Urinary bladder (tissue), 4 donors: ENCODE measurements around the gene RFNG. TPM values are rescaled to one million over a fixed set of nuclear protein-coding genes. Genes with fewer than 3 reads are reported as not detected.

Experiments
- DNase-seq: peaks from one replicate; pipeline ENCODE4 v3.0.0-alpha.2; 2015; ENCODE audit errors: extremely low spot score
- H3K27ac ChIP-seq: one replicate; pipeline ENCODE4 v1.5.1; 2013; ENCODE audit warnings: low read depth, mild to moderate bottlenecking, moderate library complexity
- H3K36me3 ChIP-seq: one replicate; pipeline ENCODE4 v1.6.1; 2013; ENCODE audit warnings: mild to moderate bottlenecking, moderate library complexity; ENCODE audit not compliant: insufficient read depth
- H3K4me1 ChIP-seq: one replicate; pipeline ENCODE4 v1.6.1; 2013; ENCODE audit warnings: mild to moderate bottlenecking, moderate library complexity; ENCODE audit not compliant: insufficient read depth
- H3K4me3 ChIP-seq: one replicate; pipeline ENCODE4 v1.5.1; 2013; ENCODE audit warnings: low read depth, low read length
- WGBS: extraction: QIAGEN DNeasy Blood & Tissue Kit; methylation state at CpG from one replicate; pipeline ENCODE4 v1.1.7; 2013; 5-methylcytosine and 5-hydroxymethylcytosine counted together
- polyA plus RNA-seq: library from polyadenylated mRNA; stranded (reverse); fragments of 200-250 nt; gene quantifications from one replicate; pipeline ENCODE4 v1.2.3, GENCODE V29; 2013
- total RNA-seq: library from RNA; depleted of rRNA; stranded (reverse); fragments of >200 nt; gene quantifications from one replicate; pipeline ENCODE4 v1.2.3, GENCODE V29; 2014
- donor health status: healthy with polysubstance abuse.
- donor health status: healthy.

RFNG gene
- total and polyA plus RNA-seq, 2 donors, result 16.5 to 47.0 TPM

- Histone ChIP-seq H3K27ac (no peak overlapping the region), H3K4me3 (peak overlapping the region; percentile 42), H3K4me1 (no peaks in the 10 kb centered on the region), H3K36me3 (no peaks in the 10 kb centered on the region)
- DNase-seq, result no peak
- WGBS, result 1% methylated on average over 94 of the region's 94 CpGs
Measured at GRCh38 chr17:82030470-82031302, 20.9 kb downstream of the RFNG start.

GRCh38 chr17:82029990-82030469 lies 21.6 kb downstream of the RFNG start:
- no peak overlapping the region for H3K27ac ChIP-seq
- no peak overlapping the region for H3K4me3 ChIP-seq

GRCh38 chr17:82029391-82029790 lies 22.2 kb downstream of the RFNG start:
- Histone ChIP-seq H3K4me1 (no peaks in the 10 kb centered on the region), H3K4me3 (no peak overlapping the region), H3K36me3 (no peaks in the 10 kb centered on the region), H3K27ac (no peak overlapping the region)
- WGBS, result 96% methylated on average over 16 of the region's 16 CpGs
- no peak for DNase-seq

More at GRCh38 chr17:82029990-82030469, 21.6 kb downstream of the RFNG start:
- WGBS, result 69% methylated on average over 31 of the region's 31 CpGs
- Histone ChIP-seq H3K4me1 (no peaks in the 10 kb centered on the region), H3K36me3 (no peaks in the 10 kb centered on the region)
- DNase-seq, result no peak

GRCh38 chr17:82028966-82029365 lies 22.6 kb downstream of the RFNG start:
- Histone ChIP-seq H3K4me3 (no peak overlapping the region), H3K27ac (no peak overlapping the region), H3K36me3 (no peaks in the 10 kb centered on the region), H3K4me1 (no peaks in the 10 kb centered on the region)
- no peak for DNase-seq
- 97% methylated on average over 9 of the region's 9 CpGs for WGBS

- H3K36me3 ChIP-seq, result no peaks in the 10 kb centered on the region
- no peaks in the 10 kb centered on the region for H3K4me1 ChIP-seq
- H3K4me3 ChIP-seq, result no peak overlapping the region
- no peak overlapping the region for H3K27ac ChIP-seq
- no peak for DNase-seq
- WGBS, result 97% methylated on average over 13 of the region's 13 CpGs
Measured at GRCh38 chr17:82028246-82028645, 23.4 kb downstream of the RFNG start.

GRCh38 chr17:82025401-82026107 lies 26.1 kb downstream of the RFNG start:
- 93% methylated on average over 25 of the region's 25 CpGs for WGBS
- H3K27ac ChIP-seq, result no peak overlapping the region

GRCh38 chr17:82024859-82025258 lies 26.8 kb downstream of the RFNG start:
- DNase-seq, result no peak
- Histone ChIP-seq H3K4me3 (no peak overlapping the region), H3K36me3 (no peaks in the 10 kb centered on the region), H3K27ac (no peak overlapping the region), H3K4me1 (no peaks in the 10 kb centered on the region)
- 95% methylated on average over 17 of the region's 17 CpGs for WGBS

More at GRCh38 chr17:82025401-82026107, 26.1 kb downstream of the RFNG start:
- Histone ChIP-seq H3K4me3 (no peak overlapping the region), H3K4me1 (no peaks in the 10 kb centered on the region), H3K36me3 (no peaks in the 10 kb centered on the region)
- no peak for DNase-seq

- no peaks in the 10 kb centered on the region for H3K36me3 ChIP-seq
- WGBS, result 6% methylated on average over 55 of the region's 55 CpGs
- no peaks in the 10 kb centered on the region for H3K4me1 ChIP-seq
- H3K4me3 ChIP-seq, result peak overlapping the region; percentile 67
- H3K27ac ChIP-seq, result no peak overlapping the region
- DNase-seq, result no peak
Measured at GRCh38 chr17:82023447-82024241, 28.0 kb downstream of the RFNG start.

GRCh38 chr17:82022981-82023446 lies 28.6 kb downstream of the RFNG start, which contains the start of gene LRRC45:
Gene LRRC45, plus strand, starts transcription at chr17:82023305. Its CDS starts 339 bp downstream, at chr17:82023644.
- peak within 1 kb of the TSS; percentile 82 for H3K4me3 ChIP-seq
- peak; percentile 99 for DNase-seq
- H3K27ac ChIP-seq, result no peak within 1 kb of the TSS
- no peaks in the 10 kb centered on the region for H3K4me1 ChIP-seq
- under 1% methylated on average over 42 of the region's 42 CpGs for WGBS
- H3K36me3 ChIP-seq, result no peaks in the 10 kb centered on the region

GRCh38 chr17:82022310-82022980 lies 29.2 kb downstream of the RFNG start, which contains the start of gene CENPX:
Gene CENPX, minus strand, starts transcription at chr17:82022878. Its CDS starts 17 bp downstream, at chr17:82022861.
- Histone ChIP-seq H3K27ac (no peak within 1 kb of the TSS), H3K36me3 (no peaks in the 10 kb centered on the region), H3K4me3 (peak within 1 kb of the TSS; percentile 82), H3K4me1 (no peaks in the 10 kb centered on the region)
- no peak for DNase-seq
- under 1% methylated on average over 64 of the region's 64 CpGs for WGBS

- no peaks in the 10 kb centered on the region for H3K36me3 ChIP-seq
- no peak for DNase-seq
- WGBS, result 13% methylated on average over 10 of the region's 10 CpGs
- peak overlapping the region; percentile 82 for H3K4me3 ChIP-seq
- no peak overlapping the region for H3K27ac ChIP-seq
- H3K4me1 ChIP-seq, result no peaks in the 10 kb centered on the region
Measured at GRCh38 chr17:82021900-82022309, 29.7 kb downstream of the RFNG start.

GRCh38 chr17:82021107-82021899 lies 30.3 kb downstream of the RFNG start:
- 46% methylated on average over 25 of the region's 25 CpGs for WGBS
- Histone ChIP-seq H3K36me3 (no peaks in the 10 kb centered on the region), H3K4me3 (no peak overlapping the region), H3K4me1 (no peaks in the 10 kb centered on the region), H3K27ac (no peak overlapping the region)
- DNase-seq, result no peak
